Right cardiac atrium (tissue), 5 donors: ENCODE results near the gene ZC2HC1B. TPM values are rescaled to one million over a fixed set of nuclear protein-coding genes. Genes with fewer than 3 reads are reported as not detected.

Experiments
- ATAC-seq, 2 donors: fragments of 200-7000 bp; cut with Tn5 transposase; one replicate each; pipeline versions ENCODE4 v1.8.0 to v1.9.1; 2020; ENCODE audit warnings: moderate library complexity in 2 of 2, mild to moderate bottlenecking in 1 of 2
- DNase-seq, 3 donors: peaks; one replicate each; pipeline ENCODE4 v3.0.0-alpha.2; 2020
- H3K27ac ChIP-seq: one replicate; pipeline ENCODE4 v1.5.1; 2013; ENCODE audit warnings: mild to moderate bottlenecking, low read length, control low read depth, moderate library complexity
- H3K27me3 ChIP-seq: one replicate; pipeline ENCODE4 v1.6.1; 2013; ENCODE audit not compliant: control insufficient read depth, insufficient read depth
- H3K4me1 ChIP-seq: one replicate; pipeline ENCODE4 v1.6.1; 2013; ENCODE audit warnings: low read length; ENCODE audit not compliant: control insufficient read depth, insufficient read depth
- H3K4me3 ChIP-seq: one replicate; pipeline ENCODE4 v1.5.1; 2013; ENCODE audit warnings: low read length, control low read depth
- H3K9me3 ChIP-seq: one replicate; pipeline ENCODE4 v1.6.1; 2013; ENCODE audit warnings: low read length; ENCODE audit not compliant: control insufficient read depth
- WGBS: extraction: QIAGEN DNeasy Blood & Tissue Kit; methylation state at CpG from one replicate; pipeline ENCODE4 v1.1.7; 2013; 5-methylcytosine and 5-hydroxymethylcytosine counted together
- intact Hi-C, 4 donors: fragments of 100-400 bp; cut with DNase I; formaldehyde crosslinking; loops; one replicate each; pipeline versions ENCODE4 v1.11.0 to v1.14.0; 2022 to 2023
- polyA plus RNA-seq: library from polyadenylated mRNA; stranded (reverse); fragments of 200-250 nt; gene quantifications from one replicate; pipeline ENCODE4 v1.2.3, GENCODE V29; 2013
- total RNA-seq, 4 donors: library from RNA; stranded (reverse); fragmentation: NEBNext Ultra II Directional; extraction: Animal tissue kit (Norgen Biotek cat#: 25700); gene quantifications; one replicate each; pipeline ENCODE4 v1.2.1, GENCODE V29; 2021
- donor health status: healthy with polysubstance abuse.
- donor health status: DM: no; HTN: yes; CAD: no.
- donor health status: DM: no; HTN: no; CAD: no.
- donor health status: DM: no; HTN: yes; CAD: no; lungs with severe emphysema.
- donor health status: DM: yes; HTN: yes; CAD: no.

The ZC2HC1B gene
- total and polyA plus RNA-seq, 5 donors = not detected

DNA sequence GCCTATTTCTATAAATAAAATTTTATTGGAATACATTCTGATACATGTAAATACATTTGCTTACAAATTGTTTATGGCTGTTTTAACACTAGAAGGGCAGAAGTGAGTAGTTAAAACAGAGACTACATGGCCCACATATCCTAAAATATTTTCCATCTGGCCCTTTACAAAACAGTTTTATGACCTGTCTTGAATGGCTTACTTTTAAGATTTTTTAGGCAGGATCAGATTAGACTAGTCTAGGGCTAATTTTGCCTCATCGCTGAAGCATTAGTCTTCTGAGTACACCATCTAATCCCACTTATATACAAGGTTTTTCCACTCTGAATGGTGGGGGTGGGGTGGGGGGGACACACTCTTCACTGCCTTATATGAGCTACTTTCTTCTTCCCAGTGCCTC, 116.6 kb downstream of the ZC2HC1B start:
- no peak for ATAC-seq
- no peak for DNase-seq
- 100% methylated on average over 1 of the region's 1 CpG for WGBS
- Histone ChIP-seq H3K27me3 (no peaks in the 10 kb centered on the region), H3K4me3 (no peak overlapping the region), H3K9me3 (no peaks in the 10 kb centered on the region), H3K4me1 (no peaks in the 10 kb centered on the region), H3K27ac (no peak overlapping the region)
- intact Hi-C loops = no loop called here

DNA sequence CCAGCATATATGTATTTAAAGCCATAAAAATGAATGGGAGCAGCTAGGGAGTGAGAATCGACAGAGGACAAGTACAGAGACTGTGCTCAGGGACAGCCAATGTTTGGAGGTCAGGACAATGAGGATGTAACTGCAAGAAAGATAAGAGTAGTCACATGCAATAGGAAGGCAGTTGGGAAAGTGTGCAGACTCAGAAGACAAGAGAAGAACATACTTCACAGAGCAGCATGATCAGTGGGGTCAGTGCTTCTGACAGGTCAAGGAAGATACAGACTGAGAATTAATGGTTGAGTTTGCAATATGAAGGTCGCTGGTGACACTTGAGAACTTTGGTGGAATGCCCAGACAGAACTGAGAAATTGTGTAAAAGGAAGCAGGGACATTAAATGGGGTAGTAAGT, 118.7 kb downstream of the ZC2HC1B start:
- Histone ChIP-seq H3K4me3 (no peak overlapping the region), H3K27me3 (no peaks in the 10 kb centered on the region), H3K27ac (no peak overlapping the region), H3K9me3 (no peaks in the 10 kb centered on the region), H3K4me1 (no peaks in the 10 kb centered on the region)
- ATAC-seq (no peak), DNase-seq (no peak)
- WGBS = 78% methylated on average over 2 of the region's 2 CpGs
- intact Hi-C loops = no loop called here

DNA sequence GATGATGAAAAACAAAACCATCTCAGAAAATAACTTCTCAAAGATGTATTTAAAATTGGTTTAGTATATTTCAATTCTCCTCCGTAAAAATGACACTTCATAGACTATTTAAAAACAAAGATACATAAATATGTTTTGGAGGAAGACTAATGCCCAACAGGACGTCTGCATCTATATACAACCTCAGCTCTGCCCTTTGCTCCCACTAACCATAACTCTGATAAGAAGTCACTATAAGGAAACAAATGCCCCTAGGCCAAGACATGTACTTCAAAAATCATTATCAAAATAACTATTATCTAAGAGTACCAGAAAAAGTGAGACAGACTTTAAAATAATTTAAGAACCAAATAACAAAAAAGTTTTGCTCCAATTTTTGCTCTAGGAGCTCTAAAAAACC, 120.4 kb downstream of the ZC2HC1B start:
- 68% methylated on average over 2 of the region's 2 CpGs for WGBS
- ATAC-seq (no peak), DNase-seq (no peak)
- no peak overlapping the region for H3K4me3 ChIP-seq
- H3K4me1 ChIP-seq = no peaks in the 10 kb centered on the region
- H3K27ac ChIP-seq = no peak overlapping the region
- no peaks in the 10 kb centered on the region for H3K27me3 ChIP-seq
- intact Hi-C loops = no loop called here
- H3K9me3 ChIP-seq = no peaks in the 10 kb centered on the region

DNA sequence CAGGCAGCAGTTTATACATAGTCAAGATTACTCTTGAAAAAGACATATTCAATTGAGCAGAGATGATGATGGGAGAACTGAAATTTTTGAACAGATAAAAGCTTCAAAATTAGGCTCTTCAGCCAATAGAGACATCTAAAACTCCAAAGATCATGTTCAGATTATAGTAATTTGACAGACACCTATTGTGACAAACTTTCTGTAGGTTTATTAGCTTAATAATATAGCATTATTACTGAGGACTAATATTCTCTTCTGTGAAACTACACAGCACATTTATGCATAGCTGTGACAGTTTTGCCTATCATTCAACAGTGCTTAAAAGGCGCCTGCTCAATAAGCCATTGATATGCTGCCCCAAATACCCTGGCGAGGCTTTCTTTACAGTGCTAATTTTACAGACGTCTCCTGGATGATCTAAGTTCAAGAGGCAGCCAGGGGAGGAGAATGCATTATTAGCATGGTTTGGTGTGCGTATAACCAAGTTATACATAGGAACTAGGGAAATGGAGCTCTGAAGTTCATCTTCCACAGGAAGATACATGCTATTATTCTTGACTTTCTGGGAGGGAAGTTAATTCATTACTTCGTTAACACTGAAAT, 122.3 kb downstream of the ZC2HC1B start:
- no peaks in the 10 kb centered on the region for H3K9me3 ChIP-seq
- no peaks in the 10 kb centered on the region for H3K27me3 ChIP-seq
- DNase-seq = no peak
- WGBS = 67% methylated on average over 5 of the region's 5 CpGs
- no peak overlapping the region for H3K4me3 ChIP-seq
- no peaks in the 10 kb centered on the region for H3K4me1 ChIP-seq
- ATAC-seq = no peak
- H3K27ac ChIP-seq = no peak overlapping the region
- intact Hi-C loops = no loop called here

Other genes starting within 250 kb of the ZC2HC1B start
- gene PHACTR2, start 186.5 kb upstream of the ZC2HC1B start, total RNA-seq = 10 to 100 TPM; 47.3 to 75.7 (median 59.9) TPM
- 10.7 TPM for gene PHACTR2, start 186.5 kb upstream of the ZC2HC1B start, polyA plus RNA-seq
- 10 to 100 TPM; 12.5 to 15.9 (median 12.8) TPM for gene LTV1, start 21.1 kb upstream of the ZC2HC1B start, total RNA-seq
- 16.0 TPM for gene LTV1, start 21.1 kb upstream of the ZC2HC1B start, polyA plus RNA-seq
- 10 to 100 TPM; 13.7 to 16.3 (median 15.3) TPM for gene PLAGL1, start 143.8 kb downstream of the ZC2HC1B start, total RNA-seq
- gene PLAGL1, start 143.8 kb downstream of the ZC2HC1B start, polyA plus RNA-seq = 10.5 TPM
- 100 to 1,000 TPM; 108 to 134 (median 119) TPM for gene SF3B5, start 231.1 kb downstream of the ZC2HC1B start, total RNA-seq
- gene SF3B5, start 231.1 kb downstream of the ZC2HC1B start, polyA plus RNA-seq = 173 TPM